NB4 (cell line): ENCODE measurements around the gene C6orf15.

Experiments
- DNase-seq: peaks from one replicate; pipeline ENCODE4 v3.0.0; 2010; ENCODE audit warnings: low read depth
- H3K4me3 ChIP-seq: one replicate; pipeline ENCODE4 v1.5.1; 2011; ENCODE audit warnings: mild to moderate bottlenecking, low read depth, low read length, moderate library complexity
- CTCF ChIP-seq: IDR thresholded peaks from one replicate; pipeline ENCODE4 v1.5.1; 2012; ENCODE audit warnings: low read depth, low read length
- MAX ChIP-seq: IDR thresholded peaks from 2 replicates; pipeline ENCODE4 v1.6.1; 2011; ENCODE audit warnings: low read depth, low read length
- MYC ChIP-seq: IDR thresholded peaks from 2 replicates; pipeline ENCODE4 v1.6.1; 2011; ENCODE audit warnings: low read depth, low read length
- POLR2A ChIP-seq: IDR thresholded peaks from 2 replicates; pipeline ENCODE4 v1.6.1; 2011; ENCODE audit warnings: mild to moderate bottlenecking; ENCODE audit not compliant: insufficient read length; ENCODE audit errors: extremely low read depth

Gene C6orf15

GRCh38 chr6:31094389-31094881, 17.9 kb downstream of the C6orf15 start:
- DNase-seq, result peak; percentile 18
- H3K4me3 ChIP-seq, result no peak overlapping the region
- TF ChIP-seq MYC (no peak), CTCF (no peak), POLR2A (no peak), MAX (no peak)

- TF ChIP-seq MAX, result no peak
- no peak for TF ChIP-seq MYC
- TF ChIP-seq CTCF, result no peak
- no peak overlapping the region for H3K4me3 ChIP-seq
- no peak for DNase-seq
These were observed 19.4 kb downstream of the C6orf15 start for GRCh38 chr6:31092769-31093505.

GRCh38 chr6:31092238-31092637, 20.1 kb downstream of the C6orf15 start:
- no peak for TF ChIP-seq POLR2A
- DNase-seq, result no peak
- no peak overlapping the region for H3K4me3 ChIP-seq

- no peak overlapping the region for H3K4me3 ChIP-seq
- TF ChIP-seq POLR2A (no peak), CTCF (no peak), MAX (no peak), MYC (no peak)
- DNase-seq, result no peak
These were observed 20.7 kb downstream of the C6orf15 start for GRCh38 chr6:31091680-31092079.

GRCh38 chr6:31090973-31091364, 21.4 kb downstream of the C6orf15 start:
- no peak for TF ChIP-seq POLR2A
- no peak for TF ChIP-seq MYC
- no peak for TF ChIP-seq MAX
- no peak for TF ChIP-seq CTCF
- no peak for DNase-seq
- no peak overlapping the region for H3K4me3 ChIP-seq

GRCh38 chr6:31090275-31090972, 22.0 kb downstream of the C6orf15 start:
- DNase-seq, result no peak
- TF ChIP-seq CTCF (no peak), POLR2A (no peak), MYC (no peak), MAX (no peak)
- no peak overlapping the region for H3K4me3 ChIP-seq
